ENCODE data around the gene PIP5K1A.

- no peak for TF ChIP-seq EZH2 (IDR thresholded peaks at IDR 0.05)
- no peak for TF ChIP-seq POLR2AphosphoS5 (IDR thresholded peaks at IDR 0.05; ENCODE audit: borderline replicate concordance, low read depth, low read length)
Observed at GRCh38 chr1:151187205-151187604, 11.1 kb upstream of the PIP5K1A start.

All from SK-N-MC (cell line).